Natural killer cell (primary cell): ENCODE results near the gene GNG4. TPM values are rescaled to one million over a fixed set of nuclear protein-coding genes. Genes with fewer than 3 reads are reported as not detected.
"Not testable (repeated sequence)": the region's sequence is repeated elsewhere in the genome, so short reads cannot be mapped to it uniquely, and the experiment has no call there.

Source experiments
- ATAC-seq, 3 donors: fragments of 150-1000 bp in 2 of 3; fragments of 200-7000 bp in 1 of 3; cut with Tn5 transposase; 1 replicate in 1 of 3; 2 replicates in 2 of 3; pipeline ENCODE4 v1.10.0; 2021; ENCODE audit warnings: mild to moderate bottlenecking in 2 of 3, moderate library complexity in 2 of 3
- DNase-seq, 2 donors: peaks; one replicate each; pipeline versions ENCODE4 v3.0.0 to v3.0.0-alpha.2; 2013 to 2021; ENCODE audit warnings: mixed read lengths in 1 of 2
- H3K27ac ChIP-seq: one replicate; pipeline ENCODE4 v1.5.1; 2013; ENCODE audit warnings: mild to moderate bottlenecking, low read length
- H3K27me3 ChIP-seq: one replicate; pipeline ENCODE4 v1.6.1; 2013; ENCODE audit warnings: low read length; ENCODE audit not compliant: control insufficient read depth, insufficient read depth
- H3K36me3 ChIP-seq: one replicate; pipeline ENCODE4 v1.6.1; 2013; ENCODE audit warnings: low read length; ENCODE audit not compliant: control insufficient read depth, insufficient read depth
- H3K4me1 ChIP-seq: one replicate; pipeline ENCODE4 v1.6.1; 2013; ENCODE audit warnings: low read length; ENCODE audit not compliant: control insufficient read depth, insufficient read depth
- H3K4me3 ChIP-seq: one replicate; pipeline ENCODE4 v1.5.1; 2013; ENCODE audit warnings: low read length
- H3K9me3 ChIP-seq: one replicate; pipeline ENCODE4 v1.6.1; 2013; ENCODE audit warnings: low read length; ENCODE audit not compliant: control insufficient read depth, insufficient read depth
- H3K27ac Mint-ChIP-seq, 2 donors: one replicate each; pipeline ENCODE4 v1.8.0; 2022; ENCODE audit warnings: mild to moderate bottlenecking in 2 of 2, mixed read lengths in 2 of 2, moderate library complexity in 1 of 2
- H3K27me3 Mint-ChIP-seq, 2 donors: one replicate each; pipeline ENCODE4 v1.8.0; 2022; ENCODE audit warnings: low read depth in 2 of 2, mixed read lengths in 2 of 2
- H3K36me3 Mint-ChIP-seq: one replicate; pipeline ENCODE4 v1.8.0; 2022; ENCODE audit warnings: mixed read lengths
- H3K4me1 Mint-ChIP-seq, 2 donors: one replicate each; pipeline ENCODE4 v1.8.0; 2022; ENCODE audit warnings: mixed read lengths in 2 of 2
- H3K4me3 Mint-ChIP-seq: one replicate; pipeline ENCODE4 v1.8.0; 2022; ENCODE audit warnings: mild to moderate bottlenecking, moderate library complexity, mixed read lengths
- H3K9me3 Mint-ChIP-seq, 2 donors: one replicate each; pipeline ENCODE4 v1.8.0; 2022; ENCODE audit warnings: mixed read lengths in 2 of 2
- WGBS: methylation state at CpG from one replicate; pipeline ENCODE4 v1.1.7; 2013; ENCODE audit warnings: missing lambda C conversion rate; ENCODE audit not compliant: insufficient coverage; 5-methylcytosine and 5-hydroxymethylcytosine counted together
- intact Hi-C: fragments of 100-400 bp; cut with micrococcal nuclease; formaldehyde crosslinking; loops from one replicate; pipeline ENCODE4 v1.14.2; 2022
- total RNA-seq, 4 donors: library from RNA; stranded (reverse); fragments of 120-200 nt in 1 of 4; gene quantifications; one replicate each; pipeline versions ENCODE4 v1.2.3 to v1.2.4, GENCODE V29; 2013 to 2022
- TF ChIP-seq, protein P1 (sequence below): fragments of 200-600 bp; IDR thresholded peaks from one replicate; pipeline ENCODE4 v1.8.0; 2022; ENCODE audit warnings: antibody characterized with exemption

Gene GNG4
- total RNA-seq, 3 donors from 2014 or later (not counting 1 experiment from before 2014, with no cell fraction given), result 0.07 to 0.12 TPM; not detected in 1

DNA sequence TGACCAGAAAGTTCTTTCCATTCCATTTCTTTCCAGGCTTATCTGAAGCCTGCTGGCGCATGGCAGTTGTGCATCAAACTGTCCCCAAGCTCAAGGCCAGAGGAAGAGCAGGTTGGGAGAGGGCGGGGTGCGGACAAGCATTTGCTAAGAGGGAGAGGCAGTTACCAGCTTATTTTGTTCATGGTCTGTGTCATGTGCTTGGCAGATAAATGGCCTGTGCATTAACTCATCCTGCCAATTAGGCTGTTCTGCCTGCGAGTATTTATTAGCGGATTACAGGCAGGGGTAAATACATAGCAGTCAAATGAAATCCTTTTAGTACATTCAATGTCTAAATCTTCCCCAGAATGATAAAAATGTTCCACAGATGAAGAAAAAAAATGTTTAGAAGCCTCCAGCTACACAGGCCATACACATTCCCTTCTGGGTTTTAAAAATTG, 96.5 kb downstream of the GNG4 start:
- intact Hi-C loops, result no loop called here
- no peak overlapping the region for H3K4me3 ChIP-seq
- WGBS, result 96% methylated on average over 5 of the region's 5 CpGs
- H3K36me3 ChIP-seq, result no peaks in the 10 kb centered on the region
- no peaks in the 10 kb centered on the region for H3K4me1 Mint-ChIP-seq
- ATAC-seq, result no peak
- no peak overlapping the region for H3K27ac ChIP-seq
- no peaks in the 10 kb centered on the region for H3K9me3 ChIP-seq
- no peaks in the 10 kb centered on the region for H3K36me3 Mint-ChIP-seq
- H3K9me3 Mint-ChIP-seq, result no peaks in the 10 kb centered on the region
- DNase-seq, result no peak
- no peak overlapping the region for H3K4me3 Mint-ChIP-seq
- H3K27me3 ChIP-seq, result no peaks in the 10 kb centered on the region
- TF ChIP-seq, protein P1, sequence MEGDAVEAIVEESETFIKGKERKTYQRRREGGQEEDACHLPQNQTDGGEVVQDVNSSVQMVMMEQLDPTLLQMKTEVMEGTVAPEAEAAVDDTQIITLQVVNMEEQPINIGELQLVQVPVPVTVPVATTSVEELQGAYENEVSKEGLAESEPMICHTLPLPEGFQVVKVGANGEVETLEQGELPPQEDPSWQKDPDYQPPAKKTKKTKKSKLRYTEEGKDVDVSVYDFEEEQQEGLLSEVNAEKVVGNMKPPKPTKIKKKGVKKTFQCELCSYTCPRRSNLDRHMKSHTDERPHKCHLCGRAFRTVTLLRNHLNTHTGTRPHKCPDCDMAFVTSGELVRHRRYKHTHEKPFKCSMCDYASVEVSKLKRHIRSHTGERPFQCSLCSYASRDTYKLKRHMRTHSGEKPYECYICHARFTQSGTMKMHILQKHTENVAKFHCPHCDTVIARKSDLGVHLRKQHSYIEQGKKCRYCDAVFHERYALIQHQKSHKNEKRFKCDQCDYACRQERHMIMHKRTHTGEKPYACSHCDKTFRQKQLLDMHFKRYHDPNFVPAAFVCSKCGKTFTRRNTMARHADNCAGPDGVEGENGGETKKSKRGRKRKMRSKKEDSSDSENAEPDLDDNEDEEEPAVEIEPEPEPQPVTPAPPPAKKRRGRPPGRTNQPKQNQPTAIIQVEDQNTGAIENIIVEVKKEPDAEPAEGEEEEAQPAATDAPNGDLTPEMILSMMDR, result no peak
- H3K4me1 ChIP-seq, result no peaks in the 10 kb centered on the region
- H3K27ac Mint-ChIP-seq, result no peak overlapping the region
- peaks cover 3 to 5% of the 10 kb centered on the region in 2 donors for H3K27me3 Mint-ChIP-seq

DNA sequence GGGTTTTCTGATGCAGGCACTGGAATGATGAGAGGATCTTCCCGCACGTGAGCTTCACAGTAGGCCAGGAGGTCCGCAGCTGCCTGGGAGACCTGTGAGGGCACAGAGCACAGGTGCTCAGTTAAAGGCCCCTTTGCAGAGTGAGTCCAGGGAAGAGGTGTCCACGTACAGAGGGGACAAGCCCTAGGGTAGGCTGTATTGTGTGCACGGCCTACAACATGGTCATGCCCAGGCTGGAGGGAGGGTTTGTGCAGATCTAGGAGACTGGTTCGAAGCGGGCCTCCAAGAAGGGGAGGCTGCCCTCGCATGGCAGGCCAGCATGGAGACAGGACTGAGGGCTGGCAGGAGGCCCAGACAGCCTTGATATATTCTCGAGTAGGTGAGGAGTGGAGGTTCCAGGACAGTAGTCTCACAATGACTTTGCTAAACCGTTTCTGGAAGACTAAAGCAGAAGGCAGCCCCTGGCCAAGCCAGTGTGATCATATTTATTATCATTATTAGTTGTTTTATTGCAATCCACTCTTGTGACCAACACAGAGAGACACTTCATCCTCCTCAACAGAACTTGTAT, 97.4 kb downstream of the GNG4 start:
- TF ChIP-seq, protein P1, result no peak
- H3K36me3 ChIP-seq, result no peaks in the 10 kb centered on the region
- Mint-ChIP-seq H3K4me1 (no peaks in the 10 kb centered on the region), H3K4me3 (no peak overlapping the region), H3K36me3 (no peaks in the 10 kb centered on the region), H3K27ac (no peak overlapping the region), H3K27me3 (peaks cover 5 to 12% of the 10 kb centered on the region in 2 donors), H3K9me3 (no peaks in the 10 kb centered on the region)
- ATAC-seq, result no peak
- no peak overlapping the region for H3K27ac ChIP-seq
- no peaks in the 10 kb centered on the region for H3K9me3 ChIP-seq
- H3K4me3 ChIP-seq, result no peak overlapping the region
- H3K27me3 ChIP-seq, result no peaks in the 10 kb centered on the region
- intact Hi-C loops, result no loop called here
- DNase-seq, result no peak
- no peaks in the 10 kb centered on the region for H3K4me1 ChIP-seq
- WGBS, result 84% methylated on average over 10 of the region's 10 CpGs

DNA sequence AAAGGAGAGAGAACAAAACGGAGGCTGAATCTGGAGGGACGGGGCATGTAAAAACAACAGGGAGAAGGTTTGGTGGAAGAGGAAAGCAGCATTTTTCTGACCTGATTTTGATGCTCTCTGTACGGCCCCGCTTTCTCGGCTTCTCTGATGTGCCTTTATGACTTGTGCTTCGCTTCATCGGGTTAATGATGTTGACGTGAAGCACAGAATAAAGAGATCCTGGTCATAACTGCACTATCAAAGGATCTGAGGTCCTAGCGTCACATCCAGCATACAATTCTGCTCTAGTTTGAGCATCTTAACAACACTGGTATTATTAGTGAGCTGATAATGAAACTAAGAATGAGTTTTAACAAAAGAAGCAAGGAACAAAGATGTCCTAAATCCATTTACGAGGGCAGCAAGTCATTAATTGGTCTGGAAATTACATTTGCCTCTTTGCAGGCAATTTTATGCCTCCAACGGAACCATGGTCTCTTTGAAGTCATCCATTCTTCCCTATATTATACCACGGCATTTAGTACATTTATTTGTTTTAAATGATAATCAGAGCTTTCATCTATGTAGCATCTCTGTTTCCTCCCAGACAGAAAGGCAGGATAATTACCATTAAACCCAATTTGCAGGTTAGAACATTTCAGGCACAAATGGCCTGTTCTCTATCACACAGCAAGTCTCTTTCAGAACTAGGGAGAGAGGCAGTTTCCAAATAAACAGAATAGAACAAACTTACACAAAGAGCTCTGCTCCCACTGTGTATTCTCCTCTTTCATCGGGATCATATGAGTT, 100.0 kb downstream of the GNG4 start:
- no peaks in the 10 kb centered on the region for H3K27me3 ChIP-seq
- H3K36me3 ChIP-seq, result no peaks in the 10 kb centered on the region
- no peaks in the 10 kb centered on the region for H3K4me1 ChIP-seq
- Mint-ChIP-seq H3K4me3 (no peak overlapping the region), H3K9me3 (no peaks in the 10 kb centered on the region), H3K4me1 (no peaks in the 10 kb centered on the region), H3K36me3 (no peaks in the 10 kb centered on the region), H3K27ac (no peak overlapping the region), H3K27me3 (peaks cover 8 to 18% of the 10 kb centered on the region in 2 donors)
- H3K4me3 ChIP-seq, result no peak overlapping the region
- TF ChIP-seq, protein P1, result no peak
- WGBS, result 84% methylated on average over 12 of the region's 13 CpGs
- intact Hi-C loops, result no loop called here
- no peaks in the 10 kb centered on the region for H3K9me3 ChIP-seq
- no peak for DNase-seq
- no peak for ATAC-seq
- H3K27ac ChIP-seq, result no peak overlapping the region

DNA sequence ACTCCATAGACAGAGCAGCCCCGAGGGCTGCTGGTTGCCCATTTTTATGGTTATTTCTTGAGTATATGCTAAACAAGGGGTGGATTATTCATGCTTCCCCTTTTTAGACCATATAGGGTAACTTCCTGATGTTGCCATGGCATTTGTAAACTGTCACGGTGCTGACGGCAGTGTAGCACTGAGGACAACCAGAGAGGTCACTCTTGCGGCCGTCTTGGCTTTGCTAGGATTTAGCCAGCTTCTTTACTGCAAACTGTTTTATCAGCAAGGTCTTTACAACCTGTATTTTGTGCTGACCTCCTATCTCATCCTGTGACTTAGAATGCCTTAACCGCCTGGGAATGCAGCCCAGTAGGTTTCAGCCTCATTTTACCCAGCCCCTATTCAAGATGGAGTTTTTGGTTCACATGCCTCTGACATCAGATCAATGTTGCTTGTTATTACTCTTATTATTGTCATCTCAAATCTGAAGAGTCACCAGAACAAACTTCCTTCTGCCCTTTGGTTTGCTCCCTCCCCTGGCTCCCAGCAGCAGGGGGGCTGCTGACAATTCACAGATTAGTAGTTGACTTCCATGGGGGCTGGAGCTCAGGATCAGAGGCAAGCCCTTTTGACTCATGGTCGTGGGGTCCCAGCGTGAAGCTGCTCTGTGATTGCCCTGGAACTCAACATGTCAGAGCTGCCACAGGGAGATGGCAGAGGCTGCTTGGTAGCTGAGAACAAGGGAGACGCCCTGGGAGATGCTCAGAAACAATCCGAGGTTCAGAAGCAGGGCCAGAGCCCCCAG, 103.0 kb downstream of the GNG4 start:
- H3K4me3 Mint-ChIP-seq, H3K36me3 Mint-ChIP-seq, H3K36me3 ChIP-seq, H3K9me3 Mint-ChIP-seq, H3K27ac Mint-ChIP-seq, H3K4me1 Mint-ChIP-seq, H3K4me1 ChIP-seq, H3K27ac ChIP-seq, H3K4me3 ChIP-seq, intact Hi-C loops, H3K9me3 ChIP-seq, ATAC-seq, DNase-seq, H3K27me3 ChIP-seq: not testable (repeated sequence)
- WGBS, result 62% methylated on average over 10 of the region's 10 CpGs
- peaks cover 5 to 18% of the 10 kb centered on the region in 2 donors for H3K27me3 Mint-ChIP-seq
